ENCODE results near the gene AMOTL2. TPM values are rescaled to one million over a fixed set of nuclear protein-coding genes. Genes with fewer than 3 reads are reported as not detected.

Gene AMOTL2
- total RNA-seq, 3 donors from 2014 or later, result 78.3 to 281 (median 83.2) TPM

DNA sequence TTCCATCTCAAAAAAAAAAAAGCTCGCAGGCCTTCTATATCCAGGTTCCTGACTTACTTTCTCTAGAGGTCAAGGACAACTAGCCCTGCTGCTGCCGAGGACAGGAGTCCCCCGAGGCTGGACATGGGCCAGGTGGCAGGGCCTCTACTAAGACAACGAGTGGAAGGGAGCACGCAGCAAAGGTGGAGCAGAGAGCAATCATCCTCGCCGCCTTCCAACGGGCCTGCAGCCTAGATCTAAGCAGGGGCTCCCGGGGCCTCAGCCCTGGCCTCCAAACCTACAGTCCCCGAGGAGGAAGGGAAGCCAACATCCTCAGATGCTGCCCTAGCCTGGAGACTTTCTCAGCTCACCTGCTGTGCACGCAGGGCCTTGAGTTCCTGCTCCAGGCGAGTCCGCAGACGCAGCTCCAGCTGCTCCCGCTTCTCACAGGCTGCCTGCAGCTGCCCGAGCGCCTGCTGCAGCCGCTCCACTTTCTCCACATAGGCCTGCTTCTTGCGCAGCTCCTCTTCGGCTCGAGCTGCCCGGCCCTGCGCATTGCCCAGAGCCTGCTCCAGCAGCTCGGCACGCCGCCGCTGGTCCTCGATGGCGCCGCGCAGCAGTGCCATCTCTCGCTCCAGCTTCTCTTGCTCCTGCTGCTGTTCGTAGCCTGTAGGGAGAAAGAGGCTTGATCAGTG is 12.9 kb downstream of the AMOTL2 start:
- intact Hi-C loops (cut with DNase I; ENCODE audit: low total_unique reads), result loop anchor here (5.0 kb wide), 1 partner anchor 526 kb away; no protein-coding TSS in a partner anchor
- Histone ChIP-seq H3K36me3 (peaks cover 6% of the 10 kb centered on the region), H3K4me1 (peaks cover 43 to 60% of the 10 kb centered on the region in 2 donors)

DNA sequence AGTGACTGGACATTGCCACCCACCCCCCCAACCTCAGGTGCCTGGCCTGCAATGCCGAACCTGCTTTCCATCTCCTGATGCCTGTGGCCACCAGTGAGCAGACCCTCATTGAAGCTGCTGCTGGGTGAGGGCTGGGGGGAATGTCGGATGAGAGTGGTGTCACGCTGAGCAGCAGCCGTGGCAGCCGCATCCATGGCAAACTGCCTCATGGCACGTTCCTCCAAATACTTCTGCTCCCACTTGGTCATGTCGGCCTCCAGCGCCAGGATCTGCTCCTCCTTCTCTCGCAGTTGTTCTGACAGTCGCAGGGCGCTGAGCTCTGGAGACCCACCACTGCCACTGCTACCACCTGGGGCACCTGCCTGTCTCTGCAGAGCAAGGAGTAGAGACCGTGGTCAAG is 14.2 kb downstream of the AMOTL2 start:
- H3K4me1 ChIP-seq, result peaks cover 46 to 50% of the 10 kb centered on the region in 2 donors
- peak overlapping the region in 1 of 3 donors; percentile 3 for H3K4me3 ChIP-seq
- TF ChIP-seq, protein P1, sequence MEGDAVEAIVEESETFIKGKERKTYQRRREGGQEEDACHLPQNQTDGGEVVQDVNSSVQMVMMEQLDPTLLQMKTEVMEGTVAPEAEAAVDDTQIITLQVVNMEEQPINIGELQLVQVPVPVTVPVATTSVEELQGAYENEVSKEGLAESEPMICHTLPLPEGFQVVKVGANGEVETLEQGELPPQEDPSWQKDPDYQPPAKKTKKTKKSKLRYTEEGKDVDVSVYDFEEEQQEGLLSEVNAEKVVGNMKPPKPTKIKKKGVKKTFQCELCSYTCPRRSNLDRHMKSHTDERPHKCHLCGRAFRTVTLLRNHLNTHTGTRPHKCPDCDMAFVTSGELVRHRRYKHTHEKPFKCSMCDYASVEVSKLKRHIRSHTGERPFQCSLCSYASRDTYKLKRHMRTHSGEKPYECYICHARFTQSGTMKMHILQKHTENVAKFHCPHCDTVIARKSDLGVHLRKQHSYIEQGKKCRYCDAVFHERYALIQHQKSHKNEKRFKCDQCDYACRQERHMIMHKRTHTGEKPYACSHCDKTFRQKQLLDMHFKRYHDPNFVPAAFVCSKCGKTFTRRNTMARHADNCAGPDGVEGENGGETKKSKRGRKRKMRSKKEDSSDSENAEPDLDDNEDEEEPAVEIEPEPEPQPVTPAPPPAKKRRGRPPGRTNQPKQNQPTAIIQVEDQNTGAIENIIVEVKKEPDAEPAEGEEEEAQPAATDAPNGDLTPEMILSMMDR (IDR thresholded peaks at IDR 0.05), result no peak
- TF ChIP-seq POLR2A (IDR thresholded peaks at IDR 0.05), result no peak
- no peak for TF ChIP-seq POLR2AphosphoS5 (IDR thresholded peaks at IDR 0.05)
- H3K27me3 ChIP-seq, result no peaks in the 10 kb centered on the region
- intact Hi-C loops (cut with DNase I; ENCODE audit: low total_unique reads), result loop anchor here (5.0 kb wide), 1 partner anchor 527 kb away; no protein-coding TSS in a partner anchor
- H3K9me3 ChIP-seq, result no peaks in the 10 kb centered on the region
- peak overlapping the region; percentile 97 to 100 for H3K27ac ChIP-seq
- peaks cover 6% of the 10 kb centered on the region for H3K36me3 ChIP-seq
- no peak for DNase-seq (ENCODE audit: low spot score in 2 of 2)

More for the DNA sequence above, 12.9 kb downstream of the AMOTL2 start:
- Histone ChIP-seq H3K27ac (peak overlapping the region; percentile 97 to 100), H3K27me3 (no peaks in the 10 kb centered on the region), H3K4me3 (no peak overlapping the region), H3K9me3 (no peaks in the 10 kb centered on the region)
- DNase-seq (ENCODE audit: low spot score in 2 of 2), result peak; percentile 17 to 20
- TF ChIP-seq, protein P1 (IDR thresholded peaks at IDR 0.05), result no peak
- TF ChIP-seq POLR2A (IDR thresholded peaks at IDR 0.05) (no peak), POLR2AphosphoS5 (IDR thresholded peaks at IDR 0.05) (no peak)

DNA sequence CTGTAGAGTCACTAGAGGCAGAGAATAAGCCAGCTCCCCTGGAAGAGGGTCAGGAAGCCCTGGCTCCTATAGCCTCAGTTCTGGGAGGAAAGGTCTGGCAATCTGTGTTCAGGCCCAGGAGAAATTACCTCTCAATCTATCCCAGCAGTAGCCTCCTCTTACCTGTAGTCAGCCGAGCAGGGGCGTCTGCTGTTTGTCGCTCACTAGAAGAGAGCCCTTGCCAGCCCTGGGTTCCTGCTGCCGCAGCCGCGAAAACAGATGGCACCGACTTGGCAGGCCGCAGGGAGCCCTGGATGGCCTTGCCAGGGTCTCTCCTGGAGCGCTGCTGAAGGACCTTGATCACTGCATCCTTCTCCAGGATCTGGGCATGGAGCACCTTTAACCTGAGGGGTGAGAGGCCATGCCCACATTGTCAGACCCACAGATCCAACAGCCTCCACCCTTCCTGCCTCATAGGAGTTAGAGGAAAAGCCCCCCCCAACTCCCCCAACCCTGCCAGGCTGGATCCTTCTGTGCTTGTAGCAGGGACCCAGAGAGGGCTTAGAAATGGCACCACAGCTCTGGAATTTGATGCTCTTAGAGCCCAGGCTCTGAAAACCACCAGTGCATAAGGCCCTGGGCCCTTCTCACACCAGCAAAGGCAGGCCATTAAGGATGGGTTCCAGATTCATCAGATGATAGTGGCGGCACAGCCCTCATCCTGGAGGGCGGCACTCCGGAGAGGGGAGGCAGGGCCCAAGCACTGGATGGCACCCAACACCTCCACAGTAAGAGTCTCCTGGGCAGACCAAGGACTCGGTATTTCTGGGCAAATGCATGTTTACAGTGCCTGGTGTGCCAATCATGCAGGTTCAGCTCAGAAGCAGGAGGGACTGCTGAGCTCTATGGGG is 14.9 kb downstream of the AMOTL2 start:
- no peak for DNase-seq (ENCODE audit: low spot score in 2 of 2)
- intact Hi-C loops (cut with DNase I; ENCODE audit: low total_unique reads), result loop anchor here (5.0 kb wide), 1 partner anchor 528 kb away; no protein-coding TSS in a partner anchor
- peaks cover 6% of the 10 kb centered on the region for H3K36me3 ChIP-seq

DNA sequence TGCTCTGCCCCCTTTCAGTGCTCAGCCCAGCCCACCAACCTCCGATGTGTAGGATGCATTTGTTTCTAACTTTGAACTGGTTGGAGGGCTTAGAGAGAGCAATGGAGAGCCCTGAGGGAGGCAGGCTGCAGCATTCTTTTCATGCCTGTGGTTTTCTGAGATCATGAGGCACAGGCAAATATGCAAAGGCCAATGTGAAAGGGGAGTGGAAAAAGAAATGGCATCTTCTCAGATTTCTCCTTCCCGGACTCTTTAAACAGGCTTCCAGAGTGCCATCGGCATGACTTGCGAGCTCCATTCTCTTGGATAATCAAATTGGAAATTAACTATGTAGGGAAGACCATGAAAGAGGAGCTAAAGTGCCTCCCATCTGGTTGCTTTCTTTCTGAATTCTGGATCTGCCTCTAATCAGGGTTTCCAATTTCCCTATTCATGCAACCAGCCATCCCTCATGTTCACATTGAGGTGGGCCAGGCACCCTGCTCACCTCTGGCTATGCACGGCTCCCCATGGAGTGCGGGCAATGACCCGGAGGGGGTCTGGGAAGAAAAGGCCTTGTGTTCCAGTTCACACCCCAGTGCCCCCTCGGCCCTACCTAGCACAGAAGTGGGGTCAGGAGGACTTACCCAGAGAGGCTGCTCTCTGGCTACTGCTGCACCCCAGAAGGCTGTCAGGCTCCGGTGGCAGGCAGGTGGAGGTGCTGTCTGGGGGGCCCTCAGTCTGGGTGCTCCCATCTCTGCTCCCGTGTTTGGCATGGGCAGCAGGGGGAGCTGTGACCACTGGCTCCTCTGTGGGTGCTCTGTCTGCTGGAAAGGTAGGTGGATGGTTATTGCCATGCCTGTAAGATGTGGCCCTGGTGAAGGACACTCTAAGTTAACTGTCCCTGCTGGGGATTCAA is 16.1 kb downstream of the AMOTL2 start:
- peaks cover 33 to 36% of the 10 kb centered on the region in 2 donors for H3K4me1 ChIP-seq
- DNase-seq (ENCODE audit: low spot score in 2 of 2), result peak in 1 of 2 donors; percentile 91
- H3K27ac ChIP-seq, result peak overlapping the region; percentile 97 to 100
- TF ChIP-seq POLR2A (IDR thresholded peaks at IDR 0.05) (no peak), POLR2AphosphoS5 (IDR thresholded peaks at IDR 0.05) (peak; percentile 71 to 82 (median 72))
- peak overlapping the region in 1 of 3 donors; percentile 35 for H3K4me3 ChIP-seq
- H3K36me3 ChIP-seq, result peaks cover 6% of the 10 kb centered on the region
- intact Hi-C loops (cut with DNase I; ENCODE audit: low total_unique reads), result no loop called here
- H3K9me3 ChIP-seq, result no peaks in the 10 kb centered on the region
- no peaks in the 10 kb centered on the region for H3K27me3 ChIP-seq

More for the DNA sequence above, 14.9 kb downstream of the AMOTL2 start:
- peak overlapping the region in 1 of 3 donors; percentile 3 for H3K4me3 ChIP-seq
- H3K9me3 ChIP-seq, result no peaks in the 10 kb centered on the region
- peak overlapping the region; percentile 97 to 100 for H3K27ac ChIP-seq
- no peak for TF ChIP-seq POLR2AphosphoS5 (IDR thresholded peaks at IDR 0.05)
- TF ChIP-seq, protein P1 (IDR thresholded peaks at IDR 0.05), result no peak
- no peak for TF ChIP-seq POLR2A (IDR thresholded peaks at IDR 0.05)
- H3K4me1 ChIP-seq, result peaks cover 39 to 44% of the 10 kb centered on the region in 2 donors
- H3K27me3 ChIP-seq, result no peaks in the 10 kb centered on the region
